Memory B cell (primary cell): ENCODE measurements around the gene RASSF8.

Source experiments
- ATAC-seq: fragments of 150-1000 bp; cut with Tn5 transposase; 2 replicates; pipeline ENCODE4 v1.10.0; 2021; ENCODE audit warnings: low read depth, mild to moderate bottlenecking, moderate library complexity
- DNase-seq, 2 donors: peaks; one replicate each; pipeline ENCODE4 v3.0.0; 2022; ENCODE audit warnings: low spot score in 2 of 2
- H3K27ac Mint-ChIP-seq: one replicate; pipeline ENCODE4 v1.8.0; 2022; ENCODE audit warnings: mild to moderate bottlenecking, moderate library complexity, mixed read lengths
- H3K27me3 Mint-ChIP-seq: one replicate; pipeline ENCODE4 v1.8.0; 2022; ENCODE audit warnings: mixed read lengths
- H3K36me3 Mint-ChIP-seq: one replicate; pipeline ENCODE4 v1.8.0; 2022; ENCODE audit warnings: mild to moderate bottlenecking, mixed read lengths
- H3K4me1 Mint-ChIP-seq: one replicate; pipeline ENCODE4 v1.8.0; 2022; ENCODE audit warnings: mixed read lengths
- H3K4me3 Mint-ChIP-seq: one replicate; pipeline ENCODE4 v1.8.0; 2022; ENCODE audit warnings: mild to moderate bottlenecking, moderate library complexity, mixed read lengths
- H3K9me3 Mint-ChIP-seq: one replicate; pipeline ENCODE4 v1.8.0; 2022; ENCODE audit warnings: mixed read lengths

The RASSF8 gene

GRCh38 chr12:26113853-26114719 lies 155.6 kb downstream of the RASSF8 start:
- peak; percentile 74 to 77 for DNase-seq
- peak overlapping the region; percentile 93 for H3K4me3 Mint-ChIP-seq
- no peaks in the 10 kb centered on the region for H3K36me3 Mint-ChIP-seq
- no peaks in the 10 kb centered on the region for H3K27me3 Mint-ChIP-seq
- H3K27ac Mint-ChIP-seq = peak overlapping the region; percentile 98
- no peaks in the 10 kb centered on the region for H3K9me3 Mint-ChIP-seq
- ATAC-seq = peak; percentile 74
- H3K4me1 Mint-ChIP-seq = peaks cover 37% of the 10 kb centered on the region

- DNase-seq = no peak
- peaks cover 42% of the 10 kb centered on the region for H3K4me1 Mint-ChIP-seq
- peak overlapping the region; percentile 81 for H3K4me3 Mint-ChIP-seq
- no peaks in the 10 kb centered on the region for H3K36me3 Mint-ChIP-seq
- H3K27me3 Mint-ChIP-seq = no peaks in the 10 kb centered on the region
- peak overlapping the region; percentile 98 for H3K27ac Mint-ChIP-seq
- ATAC-seq = no peak
- no peaks in the 10 kb centered on the region for H3K9me3 Mint-ChIP-seq
These were observed 156.4 kb downstream of the RASSF8 start for GRCh38 chr12:26114720-26115401.

GRCh38 chr12:26116829-26117715 lies 158.6 kb downstream of the RASSF8 start:
- H3K9me3 Mint-ChIP-seq = no peaks in the 10 kb centered on the region
- peak overlapping the region; percentile 57 for H3K4me3 Mint-ChIP-seq
- no peaks in the 10 kb centered on the region for H3K36me3 Mint-ChIP-seq
- peaks cover 55% of the 10 kb centered on the region for H3K4me1 Mint-ChIP-seq
- no peaks in the 10 kb centered on the region for H3K27me3 Mint-ChIP-seq
- peak; percentile 7 for ATAC-seq
- H3K27ac Mint-ChIP-seq = peak overlapping the region; percentile 89
- peak in 1 of 2 donors; percentile 22 for DNase-seq

- Mint-ChIP-seq H3K27ac (peak overlapping the region; percentile 89), H3K36me3 (peaks cover 4% of the 10 kb centered on the region), H3K9me3 (no peaks in the 10 kb centered on the region), H3K27me3 (no peaks in the 10 kb centered on the region), H3K4me3 (peak overlapping the region; percentile 56), H3K4me1 (peaks cover 55% of the 10 kb centered on the region)
- ATAC-seq (no peak), DNase-seq (no peak)
These were observed 159.8 kb downstream of the RASSF8 start for GRCh38 chr12:26118308-26118707.

- peaks cover 4% of the 10 kb centered on the region for H3K36me3 Mint-ChIP-seq
- H3K27me3 Mint-ChIP-seq = no peaks in the 10 kb centered on the region
- peaks cover 53% of the 10 kb centered on the region for H3K4me1 Mint-ChIP-seq
- H3K4me3 Mint-ChIP-seq = peak overlapping the region; percentile 51
- peak overlapping the region; percentile 99 for H3K27ac Mint-ChIP-seq
- DNase-seq (peak in 1 of 2 donors; percentile 20), ATAC-seq (peak; percentile 11)
- no peaks in the 10 kb centered on the region for H3K9me3 Mint-ChIP-seq
These were observed 161.0 kb downstream of the RASSF8 start for GRCh38 chr12:26119391-26119989.

GRCh38 chr12:26120561-26121274 lies 162.2 kb downstream of the RASSF8 start:
- no peaks in the 10 kb centered on the region for H3K9me3 Mint-ChIP-seq
- peaks cover 4% of the 10 kb centered on the region for H3K36me3 Mint-ChIP-seq
- ATAC-seq (no peak), DNase-seq (no peak)
- peaks cover 47% of the 10 kb centered on the region for H3K4me1 Mint-ChIP-seq
- H3K27ac Mint-ChIP-seq = peak overlapping the region; percentile 99
- H3K4me3 Mint-ChIP-seq = peak overlapping the region; percentile 92
- no peaks in the 10 kb centered on the region for H3K27me3 Mint-ChIP-seq

- DNase-seq (peak; percentile 29 to 35), ATAC-seq (peak; percentile 25)
- Mint-ChIP-seq H3K27me3 (no peaks in the 10 kb centered on the region), H3K4me1 (peaks cover 44% of the 10 kb centered on the region), H3K36me3 (peaks cover 4% of the 10 kb centered on the region), H3K27ac (peak overlapping the region; percentile 99), H3K9me3 (no peaks in the 10 kb centered on the region), H3K4me3 (peak overlapping the region; percentile 92)
These were observed 163.0 kb downstream of the RASSF8 start for GRCh38 chr12:26121323-26122060.

- H3K27me3 Mint-ChIP-seq = no peaks in the 10 kb centered on the region
- H3K36me3 Mint-ChIP-seq = peaks cover 4% of the 10 kb centered on the region
- peak; percentile 4 for ATAC-seq
- H3K27ac Mint-ChIP-seq = peak overlapping the region; percentile 99
- H3K4me1 Mint-ChIP-seq = peaks cover 40% of the 10 kb centered on the region
- DNase-seq = peak; percentile 40 to 59
- no peaks in the 10 kb centered on the region for H3K9me3 Mint-ChIP-seq
- H3K4me3 Mint-ChIP-seq = peak overlapping the region; percentile 92
These were observed 163.7 kb downstream of the RASSF8 start for GRCh38 chr12:26122061-26122680.

GRCh38 chr12:26122681-26123481 lies 164.4 kb downstream of the RASSF8 start:
- peaks cover 42% of the 10 kb centered on the region for H3K4me1 Mint-ChIP-seq
- peaks cover 4% of the 10 kb centered on the region for H3K36me3 Mint-ChIP-seq
- no peaks in the 10 kb centered on the region for H3K27me3 Mint-ChIP-seq
- DNase-seq (peak; percentile 55 to 63), ATAC-seq (peak; percentile 31)
- H3K4me3 Mint-ChIP-seq = peak overlapping the region; percentile 99
- H3K9me3 Mint-ChIP-seq = no peaks in the 10 kb centered on the region
- peak overlapping the region; percentile 99 for H3K27ac Mint-ChIP-seq

- H3K4me3 Mint-ChIP-seq = peak overlapping the region; percentile 99
- peak overlapping the region; percentile 99 for H3K27ac Mint-ChIP-seq
- peaks cover 40% of the 10 kb centered on the region for H3K4me1 Mint-ChIP-seq
- H3K9me3 Mint-ChIP-seq = no peaks in the 10 kb centered on the region
- H3K36me3 Mint-ChIP-seq = peaks cover 4% of the 10 kb centered on the region
- DNase-seq = no peak
- no peaks in the 10 kb centered on the region for H3K27me3 Mint-ChIP-seq
- no peak for ATAC-seq
These were observed 165.0 kb downstream of the RASSF8 start for GRCh38 chr12:26123482-26123980.
